Spleen (tissue), 7 donors: ENCODE measurements around the gene SEC16A.

Experiments
- POLR2AphosphoS5 ChIP-seq, 3 donors: sonication (generic); formaldehyde crosslinking; IDR thresholded peaks; one replicate each; pipeline ENCODE4 v1.5.1; 2017; ENCODE audit warnings: antibody characterized with exemption in 3 of 3
- TF ChIP-seq, protein P1 (sequence below), 11 experiments: fragments of 200-600 bp in 7 of 11; fragments of 450-650 bp in 4 of 11; sonication (generic) in 4 of 11; IDR thresholded peaks in 8 of 11; conservative IDR thresholded peaks in 3 of 11; 1 replicate in 7 of 11; 2 replicates in 4 of 11; pipeline versions ENCODE4 v1.4.0 to v1.8.0; 2016 to 2021; ENCODE audit warnings: antibody characterized with exemption in 11 of 11, inconsistent platforms in 4 of 11, mild to moderate bottlenecking in 1 of 11
- donor health status: DM: no; HTN: no; CAD: no; lungs with moderate emphysema.
- donor health status: DM: no; HTN: no; CAD: no.
- donor health status: DM: no; HTN: no; CAD: no.

DNA sequence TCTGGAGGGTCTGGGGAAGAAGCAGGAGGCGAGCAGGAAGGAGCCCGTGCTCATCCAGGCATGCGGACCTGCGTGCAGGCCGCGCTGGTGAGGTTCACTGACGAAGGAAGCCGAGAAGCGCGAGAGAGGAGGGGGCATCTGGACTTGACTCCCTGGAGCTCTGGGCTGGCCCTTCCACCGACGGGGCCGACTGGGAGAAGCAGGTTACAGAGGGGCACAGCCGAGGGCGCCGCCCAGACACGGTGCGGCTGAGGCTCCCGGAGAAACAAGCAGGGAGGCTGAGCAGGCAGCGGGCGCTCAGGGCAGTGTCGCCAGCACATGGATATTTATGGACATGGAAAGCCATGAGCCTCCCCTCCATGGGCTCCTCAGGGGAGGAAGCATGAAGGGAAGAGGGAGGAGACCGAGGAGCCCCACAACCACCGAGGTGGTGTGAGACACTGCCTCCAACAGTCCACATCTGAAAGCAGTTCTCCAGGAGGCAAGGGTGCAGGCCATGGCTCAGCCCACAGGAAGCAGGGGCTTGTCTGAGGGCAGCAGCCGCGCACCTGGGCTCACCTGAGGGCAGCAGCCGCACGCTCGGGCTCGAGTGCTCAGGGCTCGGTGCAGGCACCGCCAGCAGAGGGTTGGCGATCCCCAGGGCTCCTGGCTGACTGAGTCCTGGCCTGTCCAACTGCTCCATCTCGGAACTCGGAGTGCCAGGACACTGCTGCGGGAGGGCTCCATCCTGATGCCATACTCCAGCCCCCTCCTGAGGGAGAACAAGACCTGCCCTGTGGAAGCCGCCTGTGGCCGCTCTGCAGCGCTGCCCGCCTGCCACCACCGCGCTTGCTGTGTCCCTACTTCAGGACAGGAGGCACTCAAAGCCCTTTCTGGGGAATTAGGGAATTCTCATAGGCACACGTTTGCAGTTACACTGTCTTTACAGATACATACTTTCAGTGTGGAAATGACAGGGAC, 27.5 kb downstream of the SEC16A start:
- TF ChIP-seq POLR2AphosphoS5 (IDR thresholded peaks at IDR 0.05): peak in 2 of 3 donors; percentile 6 to 58
- TF ChIP-seq, protein P1, sequence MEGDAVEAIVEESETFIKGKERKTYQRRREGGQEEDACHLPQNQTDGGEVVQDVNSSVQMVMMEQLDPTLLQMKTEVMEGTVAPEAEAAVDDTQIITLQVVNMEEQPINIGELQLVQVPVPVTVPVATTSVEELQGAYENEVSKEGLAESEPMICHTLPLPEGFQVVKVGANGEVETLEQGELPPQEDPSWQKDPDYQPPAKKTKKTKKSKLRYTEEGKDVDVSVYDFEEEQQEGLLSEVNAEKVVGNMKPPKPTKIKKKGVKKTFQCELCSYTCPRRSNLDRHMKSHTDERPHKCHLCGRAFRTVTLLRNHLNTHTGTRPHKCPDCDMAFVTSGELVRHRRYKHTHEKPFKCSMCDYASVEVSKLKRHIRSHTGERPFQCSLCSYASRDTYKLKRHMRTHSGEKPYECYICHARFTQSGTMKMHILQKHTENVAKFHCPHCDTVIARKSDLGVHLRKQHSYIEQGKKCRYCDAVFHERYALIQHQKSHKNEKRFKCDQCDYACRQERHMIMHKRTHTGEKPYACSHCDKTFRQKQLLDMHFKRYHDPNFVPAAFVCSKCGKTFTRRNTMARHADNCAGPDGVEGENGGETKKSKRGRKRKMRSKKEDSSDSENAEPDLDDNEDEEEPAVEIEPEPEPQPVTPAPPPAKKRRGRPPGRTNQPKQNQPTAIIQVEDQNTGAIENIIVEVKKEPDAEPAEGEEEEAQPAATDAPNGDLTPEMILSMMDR (IDR thresholded peaks at IDR 0.05 in 8 of 11, conservative IDR thresholded peaks at IDR 0.05 in 3 of 11): no peak
